ENCODE data around the gene TXNRD3. TPM values are rescaled to one million over a fixed set of nuclear protein-coding genes. Genes with fewer than 3 reads are reported as not detected.

The TXNRD3 gene
- total and polyA plus RNA-seq, 12 donors: 6.8 to 20.8 (median 10.6) TPM

DNA sequence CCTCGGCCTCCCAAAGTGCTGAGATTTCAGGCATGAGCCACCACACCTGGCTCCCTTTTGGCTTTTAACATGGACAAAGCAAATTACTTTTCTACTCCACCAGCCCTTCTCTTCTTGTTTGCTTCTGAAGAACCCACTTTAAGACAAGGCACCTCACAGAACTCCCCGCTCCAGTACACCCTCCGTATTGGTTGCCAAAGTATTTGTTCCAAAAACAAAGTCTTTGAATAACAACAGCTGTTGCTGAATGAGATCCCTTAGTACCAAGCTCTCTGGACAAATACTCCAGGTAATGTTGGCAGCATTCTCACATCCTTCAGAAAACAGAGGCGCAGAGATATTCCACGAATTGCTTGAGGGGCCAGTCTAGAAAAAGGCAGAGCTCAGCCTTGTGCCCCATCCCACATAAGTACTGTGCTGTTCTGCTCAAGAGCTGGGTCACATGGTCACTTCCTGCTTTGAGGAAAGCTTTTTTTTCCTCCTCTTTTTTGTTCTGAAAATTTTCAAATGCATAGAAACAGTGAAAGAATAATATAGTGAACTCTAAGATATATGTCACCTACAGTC lies 41.9 kb upstream of the TXNRD3 start:
- WGBS, 4 donors: 66 to 76% (median 71%) methylated on average over 5 of the region's 5 CpGs
- no peak overlapping the region for H3K27ac ChIP-seq
- H3K4me3 ChIP-seq: no peak overlapping the region
- no peaks in the 10 kb centered on the region for H3K36me3 ChIP-seq (replicated peaks in 1 of 2)
- H3K4me1 ChIP-seq (replicated peaks in 1 of 2): no peaks in the 10 kb centered on the region
- intact Hi-C loops (cut with DNase I): no loop called here
- peaks cover 14% of the 10 kb centered on the region for H3K27me3 ChIP-seq
- TF ChIP-seq, protein P1, sequence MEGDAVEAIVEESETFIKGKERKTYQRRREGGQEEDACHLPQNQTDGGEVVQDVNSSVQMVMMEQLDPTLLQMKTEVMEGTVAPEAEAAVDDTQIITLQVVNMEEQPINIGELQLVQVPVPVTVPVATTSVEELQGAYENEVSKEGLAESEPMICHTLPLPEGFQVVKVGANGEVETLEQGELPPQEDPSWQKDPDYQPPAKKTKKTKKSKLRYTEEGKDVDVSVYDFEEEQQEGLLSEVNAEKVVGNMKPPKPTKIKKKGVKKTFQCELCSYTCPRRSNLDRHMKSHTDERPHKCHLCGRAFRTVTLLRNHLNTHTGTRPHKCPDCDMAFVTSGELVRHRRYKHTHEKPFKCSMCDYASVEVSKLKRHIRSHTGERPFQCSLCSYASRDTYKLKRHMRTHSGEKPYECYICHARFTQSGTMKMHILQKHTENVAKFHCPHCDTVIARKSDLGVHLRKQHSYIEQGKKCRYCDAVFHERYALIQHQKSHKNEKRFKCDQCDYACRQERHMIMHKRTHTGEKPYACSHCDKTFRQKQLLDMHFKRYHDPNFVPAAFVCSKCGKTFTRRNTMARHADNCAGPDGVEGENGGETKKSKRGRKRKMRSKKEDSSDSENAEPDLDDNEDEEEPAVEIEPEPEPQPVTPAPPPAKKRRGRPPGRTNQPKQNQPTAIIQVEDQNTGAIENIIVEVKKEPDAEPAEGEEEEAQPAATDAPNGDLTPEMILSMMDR (IDR thresholded peaks at IDR 0.05): no peak
- no peak for TF ChIP-seq POLR2A (IDR thresholded peaks at IDR 0.05)
- no peaks in the 10 kb centered on the region for H3K9me3 ChIP-seq (replicated peaks in 1 of 3)
- DNase-seq: no peak

DNA sequence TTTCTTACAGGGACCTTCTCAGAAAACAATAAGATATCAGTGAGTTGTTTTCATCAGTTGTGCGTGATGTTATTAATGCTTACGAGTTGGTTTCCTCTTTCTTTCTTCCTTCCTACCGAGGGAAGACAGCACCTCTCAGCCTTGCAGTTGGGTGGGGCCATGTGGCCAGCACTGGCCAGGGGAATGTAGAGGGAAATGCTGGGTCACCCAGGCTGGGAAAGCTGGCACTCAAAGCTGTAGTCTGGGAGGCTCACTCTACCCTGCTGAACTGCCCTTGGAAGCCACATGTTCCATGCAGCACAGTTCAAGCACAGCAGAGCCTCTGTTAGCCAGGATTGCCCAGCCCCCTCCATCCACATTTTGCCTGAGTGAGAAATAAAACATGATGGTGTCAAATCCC lies 39.0 kb upstream of the TXNRD3 start:
- TF ChIP-seq POLR2A (IDR thresholded peaks at IDR 0.05): no peak
- intact Hi-C loops (cut with DNase I): no loop called here
- Histone ChIP-seq H3K36me3 (replicated peaks in 1 of 2) (no peaks in the 10 kb centered on the region), H3K4me1 (replicated peaks in 1 of 2) (no peaks in the 10 kb centered on the region), H3K27ac (no peak overlapping the region), H3K9me3 (replicated peaks in 1 of 3) (no peaks in the 10 kb centered on the region), H3K4me3 (no peak overlapping the region), H3K27me3 (peaks cover 14% of the 10 kb centered on the region)
- no peak for DNase-seq
- WGBS, 4 donors: 25 to 52% (median 37%) methylated on average over 3 of the region's 3 CpGs

DNA sequence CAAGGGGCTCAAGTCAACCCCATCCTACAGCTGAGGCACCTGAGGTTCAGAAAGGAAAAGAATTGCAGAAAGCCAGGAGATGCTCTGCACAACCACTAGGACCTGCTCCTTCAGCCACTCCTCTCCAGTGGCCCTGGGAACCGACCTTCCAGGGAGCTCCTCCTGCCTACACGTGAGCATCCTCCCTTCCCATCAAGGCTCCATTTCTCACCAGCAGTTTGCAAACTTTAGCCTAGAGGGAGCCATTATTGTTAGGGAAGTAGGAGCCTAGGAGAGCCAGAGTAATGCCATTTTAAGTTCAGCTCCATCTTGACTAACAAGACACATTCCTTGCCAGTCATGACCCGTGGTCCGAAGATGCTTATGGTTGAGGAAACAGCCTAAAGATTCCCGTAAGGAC lies 37.9 kb upstream of the TXNRD3 start:
- TF ChIP-seq, protein P1 (IDR thresholded peaks at IDR 0.05): no peak
- no peak for TF ChIP-seq POLR2A (IDR thresholded peaks at IDR 0.05)
- H3K4me1 ChIP-seq (replicated peaks in 1 of 2): no peaks in the 10 kb centered on the region
- no peak overlapping the region for H3K4me3 ChIP-seq
- H3K27me3 ChIP-seq: peaks cover 14% of the 10 kb centered on the region
- no peak for DNase-seq
- 40 to 80% (median 61%) methylated on average over 3 to 5 of the region's 5 CpGs for WGBS, 4 donors
- intact Hi-C loops (cut with DNase I): no loop called here
- no peaks in the 10 kb centered on the region for H3K36me3 ChIP-seq (replicated peaks in 1 of 2)
- H3K9me3 ChIP-seq (replicated peaks in 1 of 3): no peaks in the 10 kb centered on the region
- H3K27ac ChIP-seq: no peak overlapping the region

DNA sequence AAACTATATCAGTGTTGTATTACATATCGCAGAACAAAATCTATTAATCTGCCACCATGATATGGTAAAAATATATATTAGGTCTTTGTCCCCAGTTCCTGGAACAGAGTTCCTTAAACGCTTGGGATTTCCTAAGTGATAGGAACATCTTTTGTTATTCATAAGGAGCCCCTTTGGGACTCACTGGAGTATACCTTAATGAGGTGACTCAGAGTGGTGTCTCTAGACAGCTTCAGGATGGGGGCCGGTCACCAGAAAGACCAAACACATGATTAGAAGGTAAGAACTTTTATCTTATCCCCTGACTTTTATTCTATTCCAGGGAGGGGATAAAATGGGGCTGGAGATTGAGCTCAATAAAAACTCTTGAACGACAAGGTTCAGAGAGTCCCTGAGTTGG lies 36.8 kb upstream of the TXNRD3 start:
- Histone ChIP-seq H3K27ac (no peak overlapping the region), H3K4me3 (no peak overlapping the region), H3K4me1 (replicated peaks in 1 of 2) (no peaks in the 10 kb centered on the region), H3K9me3 (replicated peaks in 1 of 3) (no peaks in the 10 kb centered on the region), H3K36me3 (replicated peaks in 1 of 2) (no peaks in the 10 kb centered on the region), H3K27me3 (peaks cover 14% of the 10 kb centered on the region)
- intact Hi-C loops (cut with DNase I): no loop called here
- TF ChIP-seq POLR2A (IDR thresholded peaks at IDR 0.05): no peak
- TF ChIP-seq, protein P1 (IDR thresholded peaks at IDR 0.05): no peak
- no peak for DNase-seq
- WGBS, 4 donors: 80 to 87% (median 85%) methylated on average over 4 of the region's 4 CpGs

DNA sequence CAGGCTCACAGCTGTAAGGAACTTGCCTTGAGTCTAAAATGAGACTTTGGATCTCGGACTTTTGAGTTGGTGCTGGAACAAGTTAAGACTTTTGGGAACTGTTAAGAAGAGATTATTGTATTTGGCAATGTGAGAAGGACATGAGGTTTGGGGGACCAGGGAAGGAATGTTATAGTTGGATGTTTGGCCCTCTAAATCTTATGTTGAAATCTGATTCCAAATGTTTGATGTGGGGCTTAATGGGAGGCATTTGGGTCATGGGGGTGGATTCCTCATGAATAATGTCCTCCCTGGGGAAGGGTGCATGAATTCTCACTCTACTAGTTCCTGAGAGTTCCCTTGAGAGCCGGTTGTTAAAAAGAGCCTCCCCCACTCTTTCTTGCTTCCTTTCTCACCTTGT lies 30.6 kb upstream of the TXNRD3 start:
- Histone ChIP-seq H3K9me3 (replicated peaks in 1 of 3) (no peaks in the 10 kb centered on the region), H3K27ac (no peak overlapping the region), H3K27me3 (no peaks in the 10 kb centered on the region), H3K4me3 (no peak overlapping the region), H3K4me1 (replicated peaks in 1 of 2) (peaks cover 0 to 14% of the 10 kb centered on the region in 2 donors), H3K36me3 (replicated peaks in 1 of 2) (no peaks in the 10 kb centered on the region)
- DNase-seq: no peak
- intact Hi-C loops (cut with DNase I): loop anchor here (10.0 kb wide), 2 partner anchors 289 to 769 kb away; no protein-coding TSS in a partner anchor
- WGBS, 4 donors: 48 to 69% (median 62%) methylated on average over 2 of the region's 2 CpGs
- TF ChIP-seq, protein P1 (IDR thresholded peaks at IDR 0.05): no peak
- TF ChIP-seq POLR2A (IDR thresholded peaks at IDR 0.05): no peak

Data from adrenal gland (tissue), 12 donors.